GM12873 (cell line): ENCODE measurements around the gene CHGA.

ENCODE experiments used
- CTCF ChIP-seq: IDR thresholded peaks from 2 replicates; pipeline ENCODE4 v1.5.1; 2012; ENCODE audit warnings: low read depth, mild to moderate bottlenecking, moderate library complexity, low read length, control low read depth; ENCODE audit not compliant: insufficient read depth; ENCODE audit errors: missing control alignments

Gene CHGA

GRCh38 chr14:92897922-92898565, 24.9 kb upstream of the CHGA start:
- TF ChIP-seq CTCF = no peak

GRCh38 chr14:92898566-92899131, 24.3 kb upstream of the CHGA start:
- TF ChIP-seq CTCF = no peak

- TF ChIP-seq CTCF = no peak
Observed at GRCh38 chr14:92900660-92901059, 22.3 kb upstream of the CHGA start.

- TF ChIP-seq CTCF = no peak
Observed at GRCh38 chr14:92902191-92902590, 20.8 kb upstream of the CHGA start.

DNA sequence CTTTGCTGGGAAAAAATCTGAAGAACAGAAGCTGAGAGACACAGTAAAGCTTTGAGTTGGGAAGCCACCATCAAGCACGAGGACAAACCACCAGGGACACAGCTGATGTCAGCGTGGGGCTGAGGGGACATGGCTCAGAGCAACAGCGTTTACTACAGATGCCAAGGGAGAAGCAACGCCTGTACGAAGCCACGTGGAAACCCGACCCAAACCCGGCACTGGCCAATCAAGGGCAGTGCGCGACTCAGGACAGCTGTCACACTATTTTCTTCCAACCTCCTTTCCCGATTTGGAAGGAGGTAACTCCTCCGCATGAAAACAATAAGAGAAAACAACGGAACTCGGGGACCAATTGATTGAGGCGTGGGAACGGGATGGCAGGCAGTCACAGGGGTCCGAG, 20.2 kb upstream of the CHGA start:
- no peak for TF ChIP-seq CTCF

DNA sequence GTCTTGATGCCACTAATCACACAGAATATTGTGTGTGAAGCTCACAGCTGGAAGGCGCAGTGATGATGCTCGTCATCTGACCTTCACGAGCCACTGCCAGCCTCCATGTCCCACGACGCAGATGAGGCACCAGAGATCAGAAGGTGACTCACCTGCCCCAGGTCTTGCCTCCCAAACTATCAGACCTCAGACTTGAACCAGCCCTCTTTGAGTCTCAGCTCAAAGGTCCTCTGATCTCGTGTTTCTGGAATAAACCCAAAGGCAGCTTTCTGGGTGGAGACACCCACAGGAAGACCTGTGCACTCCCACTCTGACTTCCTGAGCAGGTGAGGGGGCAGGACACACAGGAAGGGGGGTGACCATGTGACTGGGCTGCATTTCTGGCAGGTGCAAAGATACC, 19.6 kb upstream of the CHGA start:
- no peak for TF ChIP-seq CTCF

GRCh38 chr14:92905667-92906066, 17.3 kb upstream of the CHGA start:
- TF ChIP-seq CTCF = no peak
